Ovary (tissue), 9 donors: ENCODE results near the gene FAM13A. TPM values are rescaled to one million over a fixed set of nuclear protein-coding genes. Genes with fewer than 3 reads are reported as not detected.

ENCODE experiments used
- DNase-seq, 5 donors: peaks; one replicate each; pipeline ENCODE4 v3.0.0-alpha.2; 2019 to 2020
- H3K27ac ChIP-seq, 2 donors: fragments of 200-600 bp; one replicate each; pipeline versions ENCODE4 v1.5.1 to v1.8.0; 2019 to 2022
- H3K27me3 ChIP-seq: fragments of 200-600 bp; one replicate; pipeline ENCODE4 v1.8.0; 2022
- H3K36me3 ChIP-seq: fragments of 200-600 bp; sonication (generic); one replicate; pipeline ENCODE4 v1.5.1; 2019
- H3K4me1 ChIP-seq: one replicate; pipeline ENCODE4 v1.8.1; 2013; ENCODE audit warnings: mild to moderate bottlenecking, moderate library complexity; ENCODE audit not compliant: insufficient read depth
- H3K4me3 ChIP-seq: fragments of 200-600 bp; sonication (generic); one replicate; pipeline ENCODE4 v1.5.1; 2017
- H3K9me3 ChIP-seq, 2 donors: fragments of 200-600 bp in 1 of 2; sonication (generic) in 1 of 2; one replicate each; pipeline versions ENCODE4 v1.5.1 to v1.8.1; 2013 to 2019; ENCODE audit warnings: mild to moderate bottlenecking in 1 of 2, moderate library complexity in 1 of 2
- EP300 ChIP-seq: sonication (generic); formaldehyde crosslinking; IDR thresholded peaks from one replicate; pipeline ENCODE4 v1.6.1; 2017; ENCODE audit warnings: antibody characterized with exemption
- POLR2A ChIP-seq: fragments of 450-650 bp; IDR thresholded peaks from one replicate; pipeline ENCODE4 v1.6.1; 2017; ENCODE audit warnings: antibody characterized with exemption, mild to moderate bottlenecking, moderate library complexity
- WGBS, 3 donors: extraction: QIAGEN DNeasy Blood & Tissue Kit in 1 of 3; methylation state at CpG; one replicate each; pipeline versions ENCODE4 v1.1.5 to v1.1.7; 2013 to 2017; 5-methylcytosine and 5-hydroxymethylcytosine counted together
- intact Hi-C, 4 donors: fragments of 100-400 bp; cut with DNase I; formaldehyde crosslinking; loops; one replicate each; pipeline versions ENCODE4 v1.11.0 to v1.15.1; 2022 to 2023
- polyA plus RNA-seq, 2 donors: library from polyadenylated mRNA; stranded (reverse); fragments of 200-250 nt in 1 of 2; fragments of 350-450 nt in 1 of 2; fragmentation: Illumina TruSeq in 1 of 2; extraction: RNeasy Lipid Tissue Mini Kit (QIAGEN cat#74804) in 1 of 2; gene quantifications; one replicate each; pipeline ENCODE4 v1.2.3, GENCODE V29; 2013 to 2014
- total RNA-seq, 7 donors: library from RNA; depleted of rRNA in 2 of 7; stranded (reverse); fragments of >200 nt in 2 of 7; fragmentation: NEBNext Ultra II Directional in 3 of 7; extraction: Animal tissue kit (Norgen Biotek cat#: 25700) in 3 of 7; gene quantifications; one replicate each; pipeline versions ENCODE4 v1.1.0 to v1.2.4, GENCODE V29; 2016 to 2023
- TF ChIP-seq, protein P1 (sequence below), 3 donors: fragments of 450-650 bp in 2 of 3; fragments of 200-600 bp in 1 of 3; IDR thresholded peaks; one replicate each; pipeline versions ENCODE4 v1.5.1 to v1.8.0; 2016 to 2022; ENCODE audit warnings: antibody characterized with exemption in 3 of 3, mild to moderate bottlenecking in 1 of 3
- donor health status: DM: no; HTN: no; CAD: no; lungs with moderate emphysema.
- donor health status: DM: no; HTN: no; CAD: no.
- donor health status: Bipolar disorder and iron deficiency.
- donor health status: DM: yes; HTN: yes; CAD: no.
- donor health status: DM: no; HTN: no; CAD: no.
- donor health status: DM: yes; HTN: yes; CAD: no.

The FAM13A gene
- total and polyA plus RNA-seq, 9 donors: 16.7 to 51.8 (median 38.0) TPM

DNA sequence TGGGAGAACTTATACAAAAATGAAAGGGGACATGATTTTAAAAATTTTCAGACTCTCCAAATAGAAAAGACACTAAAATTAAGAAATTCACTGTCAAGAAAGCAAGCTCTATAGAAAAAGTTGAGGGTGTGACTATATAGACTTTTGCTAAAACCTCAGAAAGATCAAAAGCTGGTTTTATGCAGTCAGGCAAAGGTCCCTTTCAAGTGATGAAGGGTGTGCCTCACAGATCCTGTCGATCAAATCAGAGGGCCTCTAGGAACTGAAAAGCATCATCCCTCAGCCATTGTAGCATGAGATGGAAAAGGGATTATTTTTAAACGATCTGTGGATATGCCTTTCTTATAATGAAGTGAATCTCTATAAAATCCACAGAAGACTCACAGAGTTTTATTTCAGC, 116.5 kb downstream of the FAM13A start:
- no peak for DNase-seq
- 92 to 94% (median 93%) methylated on average over 2 of the region's 2 CpGs for WGBS, 3 donors
- H3K4me3 ChIP-seq: no peak overlapping the region
- H3K9me3 ChIP-seq: no peaks in the 10 kb centered on the region
- intact Hi-C loops: no loop called here
- H3K27me3 ChIP-seq: no peaks in the 10 kb centered on the region
- H3K36me3 ChIP-seq: no peaks in the 10 kb centered on the region
- no peak for TF ChIP-seq EP300
- no peak for TF ChIP-seq POLR2A
- TF ChIP-seq, protein P1, sequence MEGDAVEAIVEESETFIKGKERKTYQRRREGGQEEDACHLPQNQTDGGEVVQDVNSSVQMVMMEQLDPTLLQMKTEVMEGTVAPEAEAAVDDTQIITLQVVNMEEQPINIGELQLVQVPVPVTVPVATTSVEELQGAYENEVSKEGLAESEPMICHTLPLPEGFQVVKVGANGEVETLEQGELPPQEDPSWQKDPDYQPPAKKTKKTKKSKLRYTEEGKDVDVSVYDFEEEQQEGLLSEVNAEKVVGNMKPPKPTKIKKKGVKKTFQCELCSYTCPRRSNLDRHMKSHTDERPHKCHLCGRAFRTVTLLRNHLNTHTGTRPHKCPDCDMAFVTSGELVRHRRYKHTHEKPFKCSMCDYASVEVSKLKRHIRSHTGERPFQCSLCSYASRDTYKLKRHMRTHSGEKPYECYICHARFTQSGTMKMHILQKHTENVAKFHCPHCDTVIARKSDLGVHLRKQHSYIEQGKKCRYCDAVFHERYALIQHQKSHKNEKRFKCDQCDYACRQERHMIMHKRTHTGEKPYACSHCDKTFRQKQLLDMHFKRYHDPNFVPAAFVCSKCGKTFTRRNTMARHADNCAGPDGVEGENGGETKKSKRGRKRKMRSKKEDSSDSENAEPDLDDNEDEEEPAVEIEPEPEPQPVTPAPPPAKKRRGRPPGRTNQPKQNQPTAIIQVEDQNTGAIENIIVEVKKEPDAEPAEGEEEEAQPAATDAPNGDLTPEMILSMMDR (IDR thresholded peaks at IDR 0.05): no peak
- no peak overlapping the region for H3K27ac ChIP-seq
- peaks cover 3% of the 10 kb centered on the region for H3K4me1 ChIP-seq

DNA sequence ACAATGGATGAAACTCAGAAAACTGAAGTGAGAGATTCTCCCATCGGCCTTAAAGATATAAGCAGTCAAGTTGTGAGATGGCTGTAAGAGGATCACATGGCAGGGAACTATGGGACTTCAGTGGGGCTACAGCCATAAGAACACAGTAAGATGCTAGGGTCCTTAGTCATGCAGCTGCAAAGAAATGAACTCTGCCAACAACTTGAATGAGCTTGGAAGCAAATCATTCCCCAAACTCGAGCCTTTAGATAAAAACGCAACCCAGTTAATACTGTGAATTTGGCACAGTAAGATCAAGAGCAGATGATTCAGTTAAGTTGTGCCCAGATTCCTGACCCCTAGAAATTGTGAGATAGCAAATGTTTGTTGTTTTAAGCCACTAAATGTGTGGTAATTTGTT, 117.3 kb downstream of the FAM13A start:
- TF ChIP-seq EP300 (no peak), POLR2A (no peak)
- TF ChIP-seq, protein P1 (IDR thresholded peaks at IDR 0.05): no peak
- WGBS, 3 donors: 59 to 70% (median 59%) methylated on average over 3 of the region's 3 CpGs
- no peaks in the 10 kb centered on the region for H3K9me3 ChIP-seq

DNA sequence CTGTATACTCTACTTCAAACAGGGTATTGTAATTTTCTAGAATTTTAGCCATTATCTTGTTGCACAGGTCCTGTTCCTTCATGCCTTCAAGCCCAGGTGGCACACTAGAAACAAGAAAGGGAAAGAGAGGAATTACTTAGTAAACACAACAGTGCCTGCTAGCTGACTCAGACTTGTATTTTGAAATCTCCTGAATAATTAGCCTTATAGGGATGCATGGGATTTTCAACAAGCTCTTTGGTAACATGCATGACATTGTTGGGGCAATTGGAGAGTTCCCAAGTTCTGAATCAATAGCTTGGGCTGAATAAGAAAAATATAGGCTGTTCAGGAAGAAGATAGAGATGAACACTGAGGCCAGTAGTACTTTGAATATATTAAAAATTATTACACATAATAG, 118.8 kb downstream of the FAM13A start:
- no peak overlapping the region for H3K27ac ChIP-seq
- TF ChIP-seq POLR2A (no peak), EP300 (no peak)
- TF ChIP-seq, protein P1 (IDR thresholded peaks at IDR 0.05): no peak
- no peaks in the 10 kb centered on the region for H3K36me3 ChIP-seq
- H3K4me1 ChIP-seq: no peaks in the 10 kb centered on the region
- DNase-seq: no peak
- intact Hi-C loops: no loop called here
- H3K27me3 ChIP-seq: no peaks in the 10 kb centered on the region
- no peak overlapping the region for H3K4me3 ChIP-seq
- no peaks in the 10 kb centered on the region for H3K9me3 ChIP-seq

More for the DNA sequence above, 117.3 kb downstream of the FAM13A start:
- intact Hi-C loops: no loop called here
- H3K27me3 ChIP-seq: no peaks in the 10 kb centered on the region
- no peak overlapping the region for H3K4me3 ChIP-seq
- H3K27ac ChIP-seq: no peak overlapping the region
- DNase-seq: no peak
- H3K36me3 ChIP-seq: no peaks in the 10 kb centered on the region
- peaks cover 3% of the 10 kb centered on the region for H3K4me1 ChIP-seq

DNA sequence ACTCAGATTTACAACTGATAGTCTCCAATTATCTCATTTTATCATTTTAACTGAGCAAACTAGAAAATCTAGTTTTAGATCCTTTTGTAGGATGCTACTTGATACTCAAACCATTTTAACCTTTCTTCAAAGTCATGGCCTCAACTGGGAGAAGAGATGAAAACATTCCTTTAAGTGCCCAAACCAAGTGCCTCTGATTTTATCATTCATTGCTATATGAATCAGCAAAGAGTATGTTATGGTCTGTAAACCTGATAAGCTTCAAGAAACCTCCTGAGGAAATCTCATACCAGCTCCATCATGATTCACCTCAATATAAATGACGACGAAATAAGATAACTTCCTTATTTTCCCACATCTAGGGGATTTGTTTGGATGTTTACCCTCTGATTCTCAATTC, 119.9 kb downstream of the FAM13A start:
- WGBS, 3 donors: 91 to 94% (median 94%) methylated on average over 2 of the region's 2 CpGs
- TF ChIP-seq EP300: no peak
- no peak for TF ChIP-seq POLR2A
- TF ChIP-seq, protein P1 (IDR thresholded peaks at IDR 0.05): no peak
- intact Hi-C loops: no loop called here

More for the DNA sequence above, 119.9 kb downstream of the FAM13A start:
- no peak for DNase-seq
- no peak overlapping the region for H3K27ac ChIP-seq
- no peaks in the 10 kb centered on the region for H3K9me3 ChIP-seq
- H3K4me3 ChIP-seq: no peak overlapping the region
- H3K36me3 ChIP-seq: no peaks in the 10 kb centered on the region
- H3K4me1 ChIP-seq: no peaks in the 10 kb centered on the region
- H3K27me3 ChIP-seq: no peaks in the 10 kb centered on the region
